DOHH2 (cell line): ENCODE data around the gene HEATR5A.
"Not testable (repeated sequence)": the region's sequence is repeated elsewhere in the genome, so short reads cannot be mapped to it uniquely, and the experiment has no call there.

ENCODE experiments used
- H3F3A ChIP-seq: fragments of 200-600 bp; sonication (generic), shearing (Covaris generic); 2 replicates; pipeline ENCODE4 v1.6.0; 2016; ENCODE audit warnings: antibody characterized with exemption, mild to moderate bottlenecking; ENCODE audit not compliant: control insufficient read depth, insufficient read depth
- H3K27ac ChIP-seq: fragments of 200-600 bp; sonication (generic); 2 replicates; pipeline ENCODE4 v1.5.1; 2014; ENCODE audit warnings: low read depth, mild to moderate bottlenecking, low read length, moderate library complexity
- H3K27me3 ChIP-seq: fragments of 200-600 bp; sonication (generic); 2 replicates; pipeline ENCODE4 v1.6.1; 2014; ENCODE audit warnings: mild to moderate bottlenecking, low read length, mixed read lengths; ENCODE audit not compliant: control insufficient read depth
- H3K36me3 ChIP-seq: fragments of 200-600 bp; sonication (generic); 2 replicates; pipeline ENCODE4 v1.6.1; 2014; ENCODE audit warnings: mild to moderate bottlenecking, low read length, moderate library complexity, mixed read lengths; ENCODE audit not compliant: control insufficient read depth
- H3K4me1 ChIP-seq: fragments of 200-600 bp; sonication (generic); 2 replicates; pipeline ENCODE4 v1.6.1; 2014; ENCODE audit warnings: mild to moderate bottlenecking, low read length, mixed read lengths; ENCODE audit not compliant: control insufficient read depth
- H3K4me2 ChIP-seq: fragments of 200-600 bp; sonication (generic); 2 replicates; pipeline ENCODE4 v1.6.0; 2014; ENCODE audit warnings: mild to moderate bottlenecking, low read length, moderate library complexity
- H3K4me3 ChIP-seq: fragments of 200-600 bp; sonication (generic); 2 replicates; pipeline ENCODE4 v1.5.1; 2014; ENCODE audit warnings: mild to moderate bottlenecking, low read length, mixed read lengths
- H3K79me2 ChIP-seq: fragments of 200-600 bp; sonication (generic); 2 replicates; pipeline ENCODE4 v1.6.1; 2014; ENCODE audit warnings: mild to moderate bottlenecking, low read length, mixed read lengths; ENCODE audit not compliant: control insufficient read depth
- H3K9me2 ChIP-seq: fragments of 200-600 bp; sonication (generic); replicated peaks from 2 replicates; pipeline ENCODE4 v1.6.1; 2014; ENCODE audit warnings: mild to moderate bottlenecking, low read length, mixed read lengths; ENCODE audit not compliant: control insufficient read depth
- H3K9me3 ChIP-seq: fragments of 200-600 bp; sonication (generic); 2 replicates; pipeline ENCODE4 v1.6.1; 2014; ENCODE audit warnings: antibody characterized with exemption, low read length, mixed read lengths; ENCODE audit not compliant: control insufficient read depth, insufficient read depth
- H4K20me1 ChIP-seq: fragments of 200-600 bp; sonication (generic); 2 replicates; pipeline ENCODE4 v1.6.0; 2014; ENCODE audit warnings: low read depth, mild to moderate bottlenecking, antibody characterized with exemption, low read length, moderate library complexity; ENCODE audit not compliant: control insufficient read depth, insufficient read depth
- CTCF ChIP-seq: fragments of 200-600 bp; sonication (generic); IDR thresholded peaks from one replicate; pipeline ENCODE4 v1.5.1; 2014; ENCODE audit warnings: antibody characterized with exemption, mild to moderate bottlenecking, low read depth, low read length; ENCODE audit not compliant: poor library complexity, severe bottlenecking
- EZH2phosphoT487 ChIP-seq: fragments of 200-600 bp; sonication (generic); IDR thresholded peaks from 2 replicates; pipeline ENCODE4 v1.6.1; 2017; ENCODE audit warnings: borderline replicate concordance, mild to moderate bottlenecking, antibody characterized with exemption, low read length, moderate library complexity, mixed read lengths

Gene HEATR5A

DNA sequence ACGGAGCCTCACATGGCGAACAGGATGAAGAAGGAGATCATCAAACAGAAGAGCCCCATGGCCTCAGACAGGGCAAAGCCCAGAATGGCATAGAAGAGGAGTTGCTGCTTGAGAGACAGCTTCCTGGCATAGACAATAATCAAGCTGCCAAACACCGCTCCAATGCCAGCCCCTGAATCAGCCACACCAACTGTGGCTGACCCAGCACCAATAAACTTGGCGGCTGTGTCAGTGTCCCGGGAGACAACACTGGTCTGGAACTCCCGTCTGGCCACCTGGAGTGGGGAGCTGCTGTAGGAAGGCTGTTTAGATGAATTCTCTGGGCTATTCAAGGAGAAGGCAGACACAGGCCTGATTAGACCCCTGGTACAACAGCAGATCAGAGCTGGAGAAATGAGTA is 100.1 kb downstream of the HEATR5A start:
- Histone ChIP-seq H3K79me2 (no peaks in the 10 kb centered on the region), H3K4me2 (no peak overlapping the region), H3K4me3 (no peak overlapping the region), H3K9me2 (no peaks in the 10 kb centered on the region), H3K36me3 (no peaks in the 10 kb centered on the region), H3K27me3 (no peaks in the 10 kb centered on the region), H3K4me1 (no peaks in the 10 kb centered on the region), H3K9me3 (no peaks in the 10 kb centered on the region), H3F3A (no peaks in the 10 kb centered on the region), H4K20me1 (no peaks in the 10 kb centered on the region), H3K27ac (no peak overlapping the region)
- TF ChIP-seq EZH2phosphoT487, result no peak
- TF ChIP-seq CTCF, result no peak

- Histone ChIP-seq H3K4me2 (no peak overlapping the region), H3F3A (no peaks in the 10 kb centered on the region), H3K9me2 (no peaks in the 10 kb centered on the region), H3K27me3 (no peaks in the 10 kb centered on the region), H4K20me1 (no peaks in the 10 kb centered on the region), H3K79me2 (no peaks in the 10 kb centered on the region), H3K4me1 (no peaks in the 10 kb centered on the region), H3K9me3 (no peaks in the 10 kb centered on the region), H3K27ac (no peak overlapping the region), H3K4me3 (no peak overlapping the region), H3K36me3 (no peaks in the 10 kb centered on the region)
- TF ChIP-seq CTCF, result no peak
Observed at GRCh38 chr14:31319701-31320100, 100.6 kb downstream of the HEATR5A start.

DNA sequence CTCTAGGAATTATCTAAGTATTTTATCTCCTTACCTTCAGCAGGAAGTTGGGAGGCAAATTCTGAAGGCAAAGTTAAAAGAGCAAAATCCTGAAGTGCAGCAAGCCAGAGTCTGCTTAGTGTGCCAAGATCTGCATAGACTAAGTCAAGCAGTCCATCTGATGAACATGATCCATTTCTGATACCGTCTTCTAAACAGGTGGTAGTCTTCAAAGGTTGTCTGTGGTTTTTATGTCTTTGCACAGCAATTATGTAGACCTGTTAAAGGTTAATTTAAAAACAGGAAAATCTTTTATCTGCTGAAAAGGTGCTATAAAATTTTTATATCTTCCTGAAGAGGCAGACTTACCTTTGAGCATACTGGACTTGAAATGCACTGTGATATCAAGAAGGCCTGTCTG is 107.4 kb downstream of the HEATR5A start:
- no peaks in the 10 kb centered on the region for H3K27me3 ChIP-seq

GRCh38 chr14:31312370-31312769 is 108.0 kb downstream of the HEATR5A start:
- H3K27ac ChIP-seq, H3K36me3 ChIP-seq, H3K4me1 ChIP-seq, H3K4me3 ChIP-seq, H4K20me1 ChIP-seq, H3K4me2 ChIP-seq, H3K9me2 ChIP-seq, H3K27me3 ChIP-seq, H3K79me2 ChIP-seq, H3F3A ChIP-seq, H3K9me3 ChIP-seq: not testable (repeated sequence)

More for the DNA sequence above, 107.4 kb downstream of the HEATR5A start:
- Histone ChIP-seq H3K36me3 (no peaks in the 10 kb centered on the region), H3K27ac (no peak overlapping the region), H3K9me2 (no peaks in the 10 kb centered on the region), H3F3A (no peaks in the 10 kb centered on the region), H3K4me1 (no peaks in the 10 kb centered on the region), H3K79me2 (no peaks in the 10 kb centered on the region), H3K4me3 (no peak overlapping the region), H3K9me3 (no peaks in the 10 kb centered on the region), H3K4me2 (no peak overlapping the region), H4K20me1 (no peaks in the 10 kb centered on the region)
- no peak for TF ChIP-seq EZH2phosphoT487
- TF ChIP-seq CTCF, result no peak
